Astrocyte of the cerebellum (primary cell): ENCODE results near the gene WHAMM.
"Not testable (repeated sequence)": the region's sequence is repeated elsewhere in the genome, so short reads cannot be mapped to it uniquely, and the experiment has no call there.

Experiments
- DNase-seq: peaks from one replicate; pipeline ENCODE4 v3.0.0-alpha.2; 2011; ENCODE audit warnings: low read depth
- H3K4me3 ChIP-seq: 2 replicates; pipeline ENCODE4 v1.5.1; 2011; ENCODE audit warnings: mild to moderate bottlenecking, low read depth, low read length, moderate library complexity
- CTCF ChIP-seq: IDR thresholded peaks from 2 replicates; pipeline ENCODE4 v1.5.1; 2012; ENCODE audit warnings: low read length, low read depth, moderate library complexity, mild to moderate bottlenecking; ENCODE audit errors: missing control alignments
- in situ Hi-C: cut with HindIII; loops from 2 replicates; pipeline ENCODE4 v1.10.0; 2017; ENCODE audit warnings: low sequenced_read_pairs

WHAMM gene

DNA sequence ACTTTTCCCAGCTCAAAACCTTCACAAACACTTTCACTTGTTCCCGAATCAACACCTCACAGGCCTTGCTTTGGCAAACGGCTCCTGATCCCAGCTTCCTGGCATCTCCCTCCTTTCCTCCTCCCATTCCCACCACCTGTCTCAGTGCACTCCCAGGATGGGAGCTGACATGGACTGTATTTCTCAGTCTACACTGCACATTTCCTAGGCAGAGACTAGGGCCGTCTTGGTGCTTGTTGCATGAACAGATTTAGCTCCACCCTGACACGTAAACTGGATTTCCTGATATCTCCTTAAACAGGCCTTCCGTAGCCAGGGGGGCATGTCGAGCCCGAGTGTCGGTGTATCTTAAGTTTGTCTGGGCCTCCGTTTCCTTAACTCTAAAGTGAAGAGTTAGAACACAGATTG is 790 bp upstream of the WHAMM start:
- no peak for TF ChIP-seq CTCF
- DNase-seq: no peak
- in situ Hi-C loops: no loop called here
- no peak overlapping the region for H3K4me3 ChIP-seq

DNA sequence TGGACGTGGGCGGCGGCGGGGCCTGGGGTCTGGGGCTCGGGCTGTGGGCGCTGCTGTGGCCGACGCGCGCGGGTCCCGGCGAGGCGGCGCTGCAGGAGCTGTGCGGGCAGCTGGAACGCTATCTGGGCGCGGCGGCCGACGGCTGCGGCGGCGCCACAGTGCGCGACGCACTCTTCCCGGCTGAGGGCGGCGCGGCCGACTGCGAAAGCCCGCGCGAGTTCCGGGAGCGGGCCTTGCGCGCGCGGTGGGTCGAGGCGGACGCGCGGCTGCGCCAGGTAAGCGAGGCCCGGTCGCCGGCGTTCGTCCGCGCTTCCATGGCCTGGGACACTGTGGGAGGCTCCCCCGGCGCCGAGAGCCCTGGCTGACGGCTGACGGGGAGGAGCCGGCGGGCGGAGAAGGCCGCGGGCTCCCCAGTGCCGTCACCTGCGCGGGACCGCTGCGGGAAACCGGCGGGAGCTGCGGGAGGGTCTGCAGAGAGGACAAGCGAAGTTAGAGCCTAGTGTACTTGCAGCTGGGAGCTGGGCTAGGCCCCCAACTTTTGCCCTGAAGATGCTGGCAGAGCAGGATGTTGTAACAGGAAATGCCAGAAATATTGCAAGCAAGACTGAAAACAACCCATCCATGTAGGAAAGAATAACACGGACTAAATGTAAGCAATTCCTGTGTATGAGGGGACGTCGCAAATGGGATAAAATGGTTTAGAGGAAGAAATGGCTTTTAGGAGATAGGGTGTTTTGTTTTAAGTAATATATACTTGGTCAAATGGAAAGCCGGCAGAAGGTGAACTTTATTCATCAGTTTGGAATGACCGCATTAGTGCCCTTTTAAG is 847 bp downstream of the WHAMM start:
- TF ChIP-seq CTCF: no peak
- DNase-seq: no peak
- in situ Hi-C loops: no loop called here
- H3K4me3 ChIP-seq: peak overlapping the region; percentile 88

DNA sequence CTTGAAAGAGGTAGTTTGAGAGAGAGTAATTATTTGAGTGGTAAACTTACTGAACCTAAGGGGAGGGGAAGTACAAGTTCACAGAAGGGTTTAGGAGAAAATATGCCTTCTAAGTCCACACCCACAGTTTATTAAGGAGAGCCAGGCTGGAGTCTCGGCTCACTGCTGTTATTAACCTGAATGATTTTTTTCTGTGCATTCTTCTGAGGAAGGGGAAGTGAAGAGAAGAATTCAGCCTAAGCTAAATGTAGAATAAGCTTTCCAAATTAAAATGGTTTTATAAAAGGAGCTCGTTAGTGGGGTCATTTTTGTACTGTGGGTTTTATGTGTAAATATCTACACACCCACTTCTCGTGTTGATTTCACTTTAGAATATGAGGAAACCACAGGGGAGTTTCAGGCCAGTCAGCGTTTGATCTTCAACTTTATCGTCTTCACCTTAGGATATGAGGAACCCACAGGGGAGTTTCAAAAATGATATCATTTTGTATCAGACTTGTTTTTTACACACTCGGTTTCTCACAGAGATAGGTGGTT is 1.5 kb downstream of the WHAMM start:
- no peak for DNase-seq
- in situ Hi-C loops: no loop called here
- no peak for TF ChIP-seq CTCF
- peak overlapping the region; percentile 88 for H3K4me3 ChIP-seq

DNA sequence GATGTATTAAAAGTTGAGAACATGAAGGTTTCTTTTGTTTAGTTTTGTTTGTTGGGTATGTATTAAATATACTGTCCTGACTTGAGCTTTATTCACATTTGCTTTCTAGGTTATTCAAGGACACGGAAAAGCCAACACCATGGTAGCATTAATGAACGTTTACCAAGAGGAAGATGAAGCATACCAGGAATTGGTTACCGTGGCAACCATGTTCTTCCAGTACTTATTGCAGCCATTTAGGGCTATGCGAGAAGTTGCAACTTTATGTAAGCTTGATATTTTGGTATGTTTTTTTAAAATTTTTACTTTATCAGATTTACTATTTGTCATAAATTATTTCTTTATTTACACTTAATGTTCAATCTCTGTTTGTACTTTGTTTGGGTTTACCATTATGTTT is 3.6 kb downstream of the WHAMM start:
- no peak overlapping the region for H3K4me3 ChIP-seq
- DNase-seq: no peak
- in situ Hi-C loops: no loop called here
- no peak for TF ChIP-seq CTCF

DNA sequence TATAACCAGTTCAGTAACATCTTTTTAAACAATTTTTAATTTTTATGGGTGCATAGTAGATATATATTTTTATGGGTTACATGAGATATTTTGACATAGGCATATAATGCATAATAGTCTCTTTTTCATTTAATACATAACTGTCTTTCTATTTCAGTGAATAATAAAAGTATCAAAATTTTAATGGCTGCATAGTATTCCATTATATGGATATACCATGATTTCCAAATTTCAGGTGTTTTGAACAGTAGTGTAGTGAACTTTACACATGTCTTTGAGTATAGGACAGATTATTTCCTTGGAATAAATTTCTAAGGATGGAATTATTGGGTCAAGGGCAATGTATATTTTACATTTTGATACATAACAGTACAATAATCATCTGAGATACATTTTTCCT is 10.7 kb downstream of the WHAMM start:
- H3K4me3 ChIP-seq: no peak overlapping the region
- no peak for DNase-seq
- no peak for TF ChIP-seq CTCF
- in situ Hi-C loops: no loop called here

GRCh38 chr15:82821396-82821795 is 12.0 kb downstream of the WHAMM start:
- in situ Hi-C loops, H3K4me3 ChIP-seq, DNase-seq: not testable (repeated sequence)

DNA sequence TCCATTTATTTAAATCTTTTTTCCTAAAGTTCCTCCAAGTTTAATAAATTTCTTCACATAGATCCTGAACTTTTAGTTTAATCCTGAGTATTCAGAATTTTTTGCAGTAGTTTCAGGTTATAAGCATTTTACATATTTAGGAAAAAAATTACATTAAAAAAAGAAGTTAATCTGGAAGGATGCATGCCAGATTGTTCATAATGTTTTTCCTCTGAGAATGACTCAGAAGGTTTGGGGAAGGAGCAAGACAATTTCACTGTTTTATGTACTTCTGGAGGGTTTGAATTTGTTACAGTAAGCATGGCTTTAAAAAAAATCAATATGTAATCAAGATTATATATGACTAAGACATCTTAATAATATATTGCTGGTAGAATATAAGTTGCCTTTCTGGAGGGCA is 12.4 kb downstream of the WHAMM start:
- H3K4me3 ChIP-seq, DNase-seq, in situ Hi-C loops: not testable (repeated sequence)

DNA sequence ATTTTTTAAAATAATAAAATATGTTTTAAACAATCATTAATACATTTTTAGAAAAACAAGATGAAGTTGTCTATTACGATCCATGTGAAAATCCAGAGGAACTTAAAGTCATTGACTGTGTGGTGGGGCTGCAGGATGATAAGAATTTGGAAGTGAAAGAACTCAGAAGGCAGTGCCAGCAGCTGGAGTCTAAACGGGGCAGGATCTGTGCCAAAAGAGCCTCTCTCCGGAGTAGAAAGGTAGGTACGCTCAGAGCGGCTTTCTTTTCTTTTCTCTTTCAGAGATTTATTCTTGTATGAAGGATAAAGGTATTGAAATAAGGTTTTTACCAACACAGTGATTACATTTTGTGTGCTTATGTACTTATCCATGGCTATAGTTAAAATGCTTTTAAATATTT is 13.6 kb downstream of the WHAMM start:
- in situ Hi-C loops: no loop called here
- TF ChIP-seq CTCF: no peak
- H3K4me3 ChIP-seq: no peak overlapping the region
- DNase-seq: no peak
